GM21367 (cell line): ENCODE measurements around the gene PRG3.
"Not testable (repeated sequence)": the region's sequence is repeated elsewhere in the genome, so short reads cannot be mapped to it uniquely, and the experiment has no call there.

Source experiments
- ATAC-seq: cut with Tn5 transposase; IDR thresholded peaks from one replicate; pipeline ENCODE4 v1.9.1; 2021; ENCODE audit not compliant: unreplicated experiment

The PRG3 gene

GRCh38 chr11:57341250-57341808 is 39.6 kb downstream of the PRG3 start:
- ATAC-seq: no peak

- no peak for ATAC-seq
Measured at GRCh38 chr11:57340039-57340615, 40.8 kb downstream of the PRG3 start.

- ATAC-seq: no peak
Measured at GRCh38 chr11:57339328-57339727, 41.6 kb downstream of the PRG3 start.

GRCh38 chr11:57338142-57338541 is 42.8 kb downstream of the PRG3 start, which contains the start of gene P2RX3:
P2RX3 (plus strand) TSS chr11:57338352; CDS start chr11:57338551, 199 bp downstream.
- ATAC-seq: no peak

GRCh38 chr11:57336856-57337255 is 44.1 kb downstream of the PRG3 start:
- not testable (repeated sequence) for ATAC-seq

GRCh38 chr11:57336111-57336666 is 44.8 kb downstream of the PRG3 start:
- no peak for ATAC-seq

- ATAC-seq: peak; percentile 99
Measured at GRCh38 chr11:57335343-57336110, 45.4 kb downstream of the PRG3 start, which contains the start of gene SSRP1. SSRP1 (minus strand) TSS chr11:57335892; CDS start chr11:57335121, 771 bp downstream.

- ATAC-seq: no peak
Measured at GRCh38 chr11:57335023-57335342, 46.0 kb downstream of the PRG3 start.

- ATAC-seq: no peak
Measured at GRCh38 chr11:57332694-57333440, 48.1 kb downstream of the PRG3 start.

GRCh38 chr11:57331720-57332119 is 49.2 kb downstream of the PRG3 start:
- no peak for ATAC-seq

GRCh38 chr11:57330029-57330428 is 50.9 kb downstream of the PRG3 start:
- ATAC-seq: no peak

- no peak for ATAC-seq
Measured at GRCh38 chr11:57327721-57328120, 53.2 kb downstream of the PRG3 start.
